Measurements from ENCODE around the gene FSD2. TPM values are rescaled to one million over a fixed set of nuclear protein-coding genes. Genes with fewer than 3 reads are reported as not detected.
A peak's percentile ranks its signal among the peaks of the same experiment; 100 is the strongest.

The FSD2 gene
- total RNA-seq, 2 donors from 2014 or later, result not detected

GRCh38 chr15:82812994-82813393, 7.1 kb upstream of the FSD2 start:
- Mint-ChIP-seq H3K9me3 (no peaks in the 10 kb centered on the region), H3K27me3 (no peaks in the 10 kb centered on the region), H3K27ac (peak overlapping the region; percentile 81 to 92), H3K36me3 (peaks cover 24% of the 10 kb centered on the region), H3K4me1 (ENCODE audit: low read depth in 2 of 2) (peaks cover 29 to 39% of the 10 kb centered on the region in 2 donors), H3K4me3 (peak overlapping the region; percentile 92)
- DNase-seq (ENCODE audit: low spot score) (no peak), ATAC-seq (no peak)

DNA sequence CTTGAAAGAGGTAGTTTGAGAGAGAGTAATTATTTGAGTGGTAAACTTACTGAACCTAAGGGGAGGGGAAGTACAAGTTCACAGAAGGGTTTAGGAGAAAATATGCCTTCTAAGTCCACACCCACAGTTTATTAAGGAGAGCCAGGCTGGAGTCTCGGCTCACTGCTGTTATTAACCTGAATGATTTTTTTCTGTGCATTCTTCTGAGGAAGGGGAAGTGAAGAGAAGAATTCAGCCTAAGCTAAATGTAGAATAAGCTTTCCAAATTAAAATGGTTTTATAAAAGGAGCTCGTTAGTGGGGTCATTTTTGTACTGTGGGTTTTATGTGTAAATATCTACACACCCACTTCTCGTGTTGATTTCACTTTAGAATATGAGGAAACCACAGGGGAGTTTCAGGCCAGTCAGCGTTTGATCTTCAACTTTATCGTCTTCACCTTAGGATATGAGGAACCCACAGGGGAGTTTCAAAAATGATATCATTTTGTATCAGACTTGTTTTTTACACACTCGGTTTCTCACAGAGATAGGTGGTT, 5.1 kb upstream of the FSD2 start:
- DNase-seq (ENCODE audit: low spot score), result peak; percentile 72
- H3K9me3 Mint-ChIP-seq, result no peaks in the 10 kb centered on the region
- peaks cover 13% of the 10 kb centered on the region for H3K36me3 Mint-ChIP-seq
- H3K27me3 Mint-ChIP-seq, result no peaks in the 10 kb centered on the region
- ATAC-seq, result no peak
- peak overlapping the region; percentile 81 to 92 for H3K27ac Mint-ChIP-seq
- H3K4me3 Mint-ChIP-seq, result peak overlapping the region; percentile 92
- H3K4me1 Mint-ChIP-seq (ENCODE audit: low read depth in 2 of 2), result peaks cover 29 to 34% of the 10 kb centered on the region in 2 donors

GRCh38 chr15:82810061-82810889, 4.4 kb upstream of the FSD2 start:
- Mint-ChIP-seq H3K4me1 (ENCODE audit: low read depth in 2 of 2) (peaks cover 27 to 29% of the 10 kb centered on the region in 2 donors), H3K4me3 (peak overlapping the region; percentile 92), H3K27me3 (no peaks in the 10 kb centered on the region), H3K36me3 (peaks cover 7% of the 10 kb centered on the region), H3K27ac (peak overlapping the region; percentile 81 to 92), H3K9me3 (no peaks in the 10 kb centered on the region)
- DNase-seq (ENCODE audit: low spot score) (no peak), ATAC-seq (peak; percentile 44 to 58)

GRCh38 chr15:82809308-82810060, 3.6 kb upstream of the FSD2 start, which contains the start of gene WHAMM:
Gene WHAMM, plus strand, starts transcription at chr15:82809628. Its CDS starts 99 bp downstream, at chr15:82809727.
- Mint-ChIP-seq H3K9me3 (no peaks in the 10 kb centered on the region), H3K27me3 (no peaks in the 10 kb centered on the region), H3K4me3 (peak within 1 kb of the TSS; percentile 92), H3K36me3 (peaks cover 6% of the 10 kb centered on the region), H3K27ac (peak within 1 kb of the TSS; percentile 81 to 92), H3K4me1 (ENCODE audit: low read depth in 2 of 2) (peaks cover 25 to 29% of the 10 kb centered on the region in 2 donors)
- peak; percentile 98 to 99 for ATAC-seq
- DNase-seq (ENCODE audit: low spot score), result peak; percentile 98

DNA sequence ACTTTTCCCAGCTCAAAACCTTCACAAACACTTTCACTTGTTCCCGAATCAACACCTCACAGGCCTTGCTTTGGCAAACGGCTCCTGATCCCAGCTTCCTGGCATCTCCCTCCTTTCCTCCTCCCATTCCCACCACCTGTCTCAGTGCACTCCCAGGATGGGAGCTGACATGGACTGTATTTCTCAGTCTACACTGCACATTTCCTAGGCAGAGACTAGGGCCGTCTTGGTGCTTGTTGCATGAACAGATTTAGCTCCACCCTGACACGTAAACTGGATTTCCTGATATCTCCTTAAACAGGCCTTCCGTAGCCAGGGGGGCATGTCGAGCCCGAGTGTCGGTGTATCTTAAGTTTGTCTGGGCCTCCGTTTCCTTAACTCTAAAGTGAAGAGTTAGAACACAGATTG, 2.8 kb upstream of the FSD2 start:
- peak overlapping the region; percentile 79 to 92 for H3K27ac Mint-ChIP-seq
- ATAC-seq (no peak), DNase-seq (ENCODE audit: low spot score) (no peak)
- peak overlapping the region; percentile 64 for H3K4me3 Mint-ChIP-seq
- H3K27me3 Mint-ChIP-seq, result peaks cover 0 to 1% of the 10 kb centered on the region in 2 donors
- H3K36me3 Mint-ChIP-seq, result peaks cover 6% of the 10 kb centered on the region
- H3K9me3 Mint-ChIP-seq, result no peaks in the 10 kb centered on the region
- H3K4me1 Mint-ChIP-seq (ENCODE audit: low read depth in 2 of 2), result peaks cover 25 to 29% of the 10 kb centered on the region in 2 donors

DNA sequence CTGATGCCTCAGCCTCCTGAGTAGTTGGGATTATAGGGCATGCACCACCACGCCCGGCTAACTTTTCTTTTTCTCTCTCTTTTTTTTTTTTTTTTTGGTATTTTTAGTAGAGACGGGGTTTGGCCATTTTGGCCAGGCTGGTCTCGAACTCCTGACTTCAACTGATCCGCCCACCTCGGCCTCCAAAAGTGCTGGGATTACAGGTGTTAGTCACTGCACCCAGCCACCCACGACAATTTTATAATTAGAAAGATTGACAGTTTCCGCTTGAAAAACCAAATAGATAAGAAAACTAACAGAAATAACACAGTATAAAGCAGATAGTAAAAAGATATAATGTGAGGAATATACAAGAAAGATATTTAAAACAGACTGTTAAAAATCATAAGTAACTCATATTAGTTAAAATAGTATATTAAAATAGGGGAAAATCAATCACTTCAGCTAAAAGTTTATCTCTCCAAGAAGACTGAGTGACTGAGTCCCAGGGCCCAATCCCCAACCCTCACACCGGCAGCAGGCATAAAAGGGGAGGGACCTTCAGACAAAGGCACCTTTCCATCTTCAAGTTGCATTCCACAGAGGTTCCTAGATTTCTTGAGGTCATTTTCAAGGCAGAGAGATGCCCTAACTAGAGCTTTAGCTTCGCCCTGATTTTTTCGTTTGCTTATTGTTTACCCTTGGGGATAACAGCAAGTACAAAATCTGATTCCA, 2.2 kb upstream of the FSD2 start:
- H3K27ac Mint-ChIP-seq, result peak overlapping the region in 1 of 2 donors; percentile 92
- no peaks in the 10 kb centered on the region for H3K9me3 Mint-ChIP-seq
- DNase-seq (ENCODE audit: low spot score) (no peak), ATAC-seq (no peak)
- H3K27me3 Mint-ChIP-seq, result peaks cover 0 to 5% of the 10 kb centered on the region in 2 donors
- peak overlapping the region; percentile 64 for H3K4me3 Mint-ChIP-seq
- H3K36me3 Mint-ChIP-seq, result peaks cover 5% of the 10 kb centered on the region
- peaks cover 25 to 28% of the 10 kb centered on the region in 2 donors for H3K4me1 Mint-ChIP-seq (ENCODE audit: low read depth in 2 of 2)

GRCh38 chr15:82804575-82804949, 1.3 kb downstream of the FSD2 start:
- ATAC-seq (no peak), DNase-seq (ENCODE audit: low spot score) (no peak)
- peaks cover 10 to 12% of the 10 kb centered on the region in 2 donors for H3K4me1 Mint-ChIP-seq (ENCODE audit: low read depth in 2 of 2)
- H3K36me3 Mint-ChIP-seq, result no peaks in the 10 kb centered on the region
- no peak overlapping the region for H3K27ac Mint-ChIP-seq
- no peak overlapping the region for H3K4me3 Mint-ChIP-seq
- H3K27me3 Mint-ChIP-seq, result peaks cover 12 to 16% of the 10 kb centered on the region in 2 donors
- H3K9me3 Mint-ChIP-seq, result no peaks in the 10 kb centered on the region

- DNase-seq (ENCODE audit: low spot score) (no peak), ATAC-seq (no peak)
- Mint-ChIP-seq H3K4me1 (ENCODE audit: low read depth in 2 of 2) (peaks cover 6% of the 10 kb centered on the region in 2 donors), H3K9me3 (no peaks in the 10 kb centered on the region), H3K27me3 (peaks cover 18 to 22% of the 10 kb centered on the region in 2 donors), H3K27ac (no peak overlapping the region), H3K4me3 (no peak overlapping the region), H3K36me3 (no peaks in the 10 kb centered on the region)
These were observed 1.9 kb downstream of the FSD2 start for GRCh38 chr15:82803793-82804574.

DNA sequence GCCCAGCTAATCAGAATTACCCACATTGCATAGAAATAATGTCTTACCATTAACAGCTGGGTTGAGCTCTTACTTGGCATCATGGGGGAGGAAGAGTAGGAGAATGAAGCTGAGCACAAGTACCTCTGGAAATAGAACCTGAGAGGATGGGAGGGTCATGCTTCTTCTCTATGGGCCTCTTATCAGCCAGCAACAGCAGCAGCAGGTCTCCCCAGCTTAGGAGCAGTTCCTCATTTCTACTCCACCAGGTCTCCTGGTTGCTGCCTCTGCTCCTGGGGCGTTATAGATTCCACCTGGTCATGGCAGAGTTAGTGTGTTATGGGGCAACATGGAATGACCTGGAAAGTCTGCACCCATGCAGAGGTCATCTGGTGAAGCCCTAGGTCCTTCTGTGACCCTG, 3.4 kb downstream of the FSD2 start:
- no peak for DNase-seq (ENCODE audit: low spot score)
- Mint-ChIP-seq H3K4me3 (no peak overlapping the region), H3K27ac (no peak overlapping the region), H3K36me3 (no peaks in the 10 kb centered on the region), H3K9me3 (no peaks in the 10 kb centered on the region), H3K4me1 (ENCODE audit: low read depth in 2 of 2) (no peaks in the 10 kb centered on the region), H3K27me3 (peaks cover 18 to 23% of the 10 kb centered on the region in 2 donors)
- no peak for ATAC-seq

DNA sequence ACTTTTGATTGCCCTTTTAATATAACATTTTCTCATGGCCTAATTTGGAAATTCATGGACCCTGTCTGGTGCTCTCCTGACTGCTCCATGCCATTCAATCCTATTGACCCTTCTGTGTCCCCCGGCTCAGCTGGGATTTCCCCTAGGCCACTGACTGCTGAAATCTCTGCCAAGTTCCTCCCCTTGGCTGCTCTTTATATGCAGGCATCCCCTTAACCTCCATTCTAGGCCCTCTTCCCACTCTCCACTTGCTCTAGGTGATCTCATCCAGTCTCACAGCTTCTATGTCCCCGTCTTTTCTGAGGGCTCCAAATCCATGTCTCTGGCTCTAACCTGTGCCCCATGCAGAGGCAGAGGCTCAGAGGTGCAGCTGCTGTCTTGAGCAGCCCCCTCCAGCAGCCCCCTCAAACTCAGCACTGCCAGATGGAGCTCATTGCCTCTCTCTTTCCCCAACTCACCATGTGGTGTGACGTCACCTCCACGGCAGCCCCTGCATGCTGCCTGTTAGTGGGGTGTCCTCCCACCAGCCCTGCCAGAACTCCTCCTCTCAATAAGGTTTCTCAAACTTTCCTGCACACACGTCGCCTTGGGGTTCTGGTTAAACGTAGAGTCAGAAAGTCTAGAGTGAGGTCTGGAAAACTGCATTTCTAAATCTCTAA, 6.6 kb downstream of the FSD2 start:
- Mint-ChIP-seq H3K36me3 (no peaks in the 10 kb centered on the region), H3K9me3 (no peaks in the 10 kb centered on the region), H3K27ac (no peak overlapping the region), H3K4me1 (ENCODE audit: low read depth in 2 of 2) (no peaks in the 10 kb centered on the region), H3K27me3 (peaks cover 18 to 23% of the 10 kb centered on the region in 2 donors), H3K4me3 (no peak overlapping the region)
- DNase-seq (ENCODE audit: low spot score) (no peak), ATAC-seq (no peak)

DNA sequence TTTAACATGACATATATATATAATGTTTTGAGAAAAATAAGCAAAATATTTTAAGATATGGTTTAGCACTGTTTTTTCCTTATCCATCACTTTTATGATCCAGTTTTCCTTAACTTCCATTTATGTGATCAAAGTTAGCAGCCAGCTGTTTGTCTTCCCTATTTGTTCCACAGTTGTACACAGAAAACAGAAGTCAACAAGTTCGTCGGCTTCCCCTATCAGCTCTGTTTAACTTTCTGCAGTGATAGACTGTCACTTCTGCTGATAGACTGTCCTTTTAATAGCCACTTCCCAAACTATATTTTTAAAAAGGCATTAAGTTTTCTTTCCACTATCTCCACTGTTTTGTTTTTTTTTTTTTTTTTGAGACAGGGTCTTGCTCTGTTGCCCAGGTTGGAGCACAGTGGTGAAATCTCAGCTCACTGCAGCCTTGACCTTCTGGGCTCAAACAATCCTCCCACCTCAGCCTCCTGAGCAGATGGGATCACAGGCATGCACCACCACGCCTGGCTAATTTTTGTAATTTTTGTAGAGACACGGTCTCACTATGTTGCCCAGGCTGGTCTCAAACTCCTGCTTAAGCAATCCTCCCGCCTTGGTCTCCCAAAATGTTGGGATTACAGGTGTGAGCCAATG, 7.2 kb downstream of the FSD2 start:
- Mint-ChIP-seq H3K27me3 (peaks cover 17 to 23% of the 10 kb centered on the region in 2 donors), H3K9me3 (no peaks in the 10 kb centered on the region), H3K36me3 (no peaks in the 10 kb centered on the region), H3K4me3 (no peak overlapping the region), H3K4me1 (ENCODE audit: low read depth in 2 of 2) (no peaks in the 10 kb centered on the region), H3K27ac (no peak overlapping the region)
- DNase-seq (ENCODE audit: low spot score) (no peak), ATAC-seq (no peak)

DNA sequence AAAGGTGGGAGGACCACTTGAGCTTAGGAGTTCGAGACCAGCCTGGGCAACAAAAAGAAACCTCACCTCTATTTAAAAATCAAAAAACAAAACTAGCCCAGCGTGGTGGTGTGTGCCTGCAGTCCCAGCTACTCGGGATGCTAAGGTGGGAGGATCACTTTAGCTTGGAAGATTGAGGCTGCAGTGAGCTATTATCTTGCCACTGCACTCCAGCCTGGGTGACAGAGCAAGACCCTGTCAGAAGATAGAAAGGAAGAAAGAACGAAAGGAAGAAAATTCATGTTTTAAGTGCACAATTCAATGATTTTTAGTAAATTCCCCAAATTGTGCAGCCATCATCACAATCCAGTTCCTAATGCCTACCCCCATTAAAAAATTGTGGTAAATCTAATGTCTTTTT, 7.8 kb downstream of the FSD2 start:
- DNase-seq (ENCODE audit: low spot score), result no peak
- Mint-ChIP-seq H3K9me3 (no peaks in the 10 kb centered on the region), H3K36me3 (no peaks in the 10 kb centered on the region), H3K27me3 (peaks cover 13 to 23% of the 10 kb centered on the region in 2 donors), H3K4me1 (ENCODE audit: low read depth in 2 of 2) (no peaks in the 10 kb centered on the region), H3K4me3 (no peak overlapping the region), H3K27ac (no peak overlapping the region)
- ATAC-seq, result no peak
